H1 (cell line): ENCODE results near the gene CRISPLD2. TPM values are rescaled to one million over a fixed set of nuclear protein-coding genes. Genes with fewer than 3 reads are reported as not detected.
A peak's percentile ranks its signal among the peaks of the same experiment; 100 is the strongest.

ENCODE experiments used
- CTCF ChIA-PET: fragments of 300-600 bp; sonication (Branson Sonifier 250); formaldehyde crosslinking; loops from one replicate; lab custom pipeline; 2021; ENCODE audit not compliant: partially characterized antibody; lab: Charles Lee
- POLR2A ChIA-PET: fragments of 300-600 bp; sonication (Branson Sonifier 250); formaldehyde crosslinking; loops from one replicate; lab custom pipeline; 2021; ENCODE audit warnings: inconsistent platforms; ENCODE audit not compliant: partially characterized antibody; lab: Charles Lee
- DNase-seq, 2 experiments: peaks; one replicate each; pipeline versions ENCODE4 v3.0.0 to v3.0.0-alpha.2; 2010 to 2022; ENCODE audit warnings: low spot score in 2 of 2, low read depth in 1 of 2, mixed read lengths in 1 of 2
- FAIRE-seq: peaks from 2 replicates; lab custom pipeline; 2011; peaks lifted over from hg19 to GRCh38; lab: Jason Lieb, UNC
- H2AFZ ChIP-seq: 2 replicates; pipeline ENCODE4 v1.8.1; 2012; ENCODE audit warnings: low read length, inconsistent platforms
- H2AK5ac ChIP-seq: 2 replicates; pipeline ENCODE4 v1.6.1; 2013; ENCODE audit warnings: low read depth, low read length
- H2BK120ac ChIP-seq: replicated peaks from 2 replicates; pipeline ENCODE3; 2013; ENCODE audit warnings: low read depth, low read length, inconsistent platforms
- H2BK12ac ChIP-seq: 2 replicates; pipeline ENCODE4 v1.6.1; 2013; ENCODE audit warnings: low read depth, low read length
- H2BK15ac ChIP-seq: 2 replicates; pipeline ENCODE4 v1.6.1; 2013; ENCODE audit warnings: low read length
- H2BK20ac ChIP-seq: 2 replicates; pipeline ENCODE4 v1.6.1; 2013; ENCODE audit warnings: low read length
- H2BK5ac ChIP-seq: 2 replicates; pipeline ENCODE4 v1.6.1; 2013; ENCODE audit warnings: low read depth, low read length
- H3K14ac ChIP-seq: 2 replicates; pipeline ENCODE4 v1.6.1; 2013; ENCODE audit warnings: inconsistent platforms; ENCODE audit not compliant: insufficient read length
- H3K18ac ChIP-seq: 2 replicates; pipeline ENCODE4 v1.6.1; 2013; ENCODE audit warnings: low read length; ENCODE audit errors: extremely low read depth
- H3K23ac ChIP-seq: 2 replicates; pipeline ENCODE4 v1.6.1; 2013; ENCODE audit warnings: inconsistent platforms; ENCODE audit not compliant: insufficient read length
- H3K23me2 ChIP-seq: 2 replicates; pipeline ENCODE4 v1.6.1; 2013; ENCODE audit warnings: low read depth, low read length
- H3K27ac ChIP-seq: 2 replicates; pipeline ENCODE4 v1.6.1; 2011; ENCODE audit warnings: low read depth, low read length, inconsistent platforms
- H3K27me3 ChIP-seq, 4 experiments: replicated peaks in 1 of 4; 1 replicate in 1 of 4; 2 replicates in 3 of 4; pipeline versions ENCODE4 v1.6.1 to v1.8.1; 2011 to 2013; ENCODE audit warnings: low read length in 3 of 4, mild to moderate bottlenecking in 3 of 4, inconsistent platforms in 2 of 4, mixed read lengths in 2 of 4, moderate library complexity in 1 of 4; ENCODE audit not compliant: control insufficient read depth in 3 of 4, insufficient read depth in 3 of 4; ENCODE audit errors: extremely low read depth in 1 of 4
- H3K36me3 ChIP-seq, 4 experiments: 2 replicates each; pipeline versions ENCODE4 v1.6.1 to v1.8.1; 2011 to 2013; ENCODE audit warnings: mild to moderate bottlenecking in 4 of 4, low read length in 3 of 4, moderate library complexity in 2 of 4, control low read depth in 1 of 4, inconsistent platforms in 1 of 4; ENCODE audit not compliant: insufficient read depth in 4 of 4, control insufficient read depth in 2 of 4
- H3K4ac ChIP-seq: replicated peaks from 2 replicates; pipeline ENCODE3; 2013; ENCODE audit warnings: low read length, low read depth, mixed read lengths, inconsistent platforms; ENCODE audit not compliant: insufficient read length
- H3K4me1 ChIP-seq, 4 experiments: replicated peaks in 1 of 4; 1 replicate in 1 of 4; 2 replicates in 3 of 4; pipeline versions ENCODE4 v1.6.1 to v1.8.1; 2011 to 2013; ENCODE audit warnings: low read length in 3 of 4, inconsistent platforms in 2 of 4, mixed read lengths in 1 of 4; ENCODE audit not compliant: insufficient read depth in 4 of 4, control insufficient read depth in 3 of 4
- H3K4me2 ChIP-seq, 2 experiments: 2 replicates each; pipeline versions ENCODE4 v1.6.1 to v1.8.1; 2011 to 2013; ENCODE audit warnings: low read depth in 2 of 2, low read length in 2 of 2, control low read depth in 1 of 2, inconsistent platforms in 1 of 2, mild to moderate bottlenecking in 1 of 2; ENCODE audit not compliant: insufficient read depth in 1 of 2
- H3K4me3 ChIP-seq, 4 experiments: fragments of 200-600, 300-600 bp in 1 of 4; sonication (generic), shearing (Covaris generic), sonication (Bioruptor Twin) in 1 of 4; 2 replicates each; pipeline versions ENCODE4 v1.5.1 to v1.8.1; 2011 to 2016; ENCODE audit warnings: low read length in 4 of 4, low read depth in 3 of 4, control low read depth in 2 of 4, inconsistent platforms in 2 of 4, mild to moderate bottlenecking in 2 of 4, mixed read lengths in 1 of 4, moderate library complexity in 1 of 4; ENCODE audit not compliant: insufficient read depth in 2 of 4; ENCODE audit errors: extremely low read depth in 1 of 4
- H3K56ac ChIP-seq: replicated peaks from 2 replicates; pipeline ENCODE3; 2013; ENCODE audit warnings: low read depth, mild to moderate bottlenecking, mixed read lengths, low read length, inconsistent platforms; ENCODE audit not compliant: insufficient read length
- H3K79me1 ChIP-seq: 2 replicates; pipeline ENCODE4 v1.6.1; 2013; ENCODE audit warnings: low read depth, low read length, control low read depth
- H3K79me2 ChIP-seq, 2 experiments: 2 replicates each; pipeline versions ENCODE4 v1.6.1 to v1.8.1; 2012 to 2013; ENCODE audit warnings: low read length in 2 of 2, mild to moderate bottlenecking in 2 of 2, inconsistent platforms in 1 of 2; ENCODE audit not compliant: insufficient read depth in 2 of 2, control insufficient read depth in 1 of 2
- H3K9ac ChIP-seq, 4 experiments: replicated peaks in 1 of 4; 1 replicate in 1 of 4; 2 replicates in 3 of 4; pipeline versions ENCODE4 v1.6.1 to v1.8.1; 2011 to 2013; ENCODE audit warnings: low read depth in 3 of 4, low read length in 3 of 4, control low read depth in 2 of 4, mild to moderate bottlenecking in 2 of 4, moderate library complexity in 2 of 4, inconsistent platforms in 1 of 4; ENCODE audit errors: extremely low read depth in 1 of 4
- H3K9me3 ChIP-seq, 2 experiments: 2 replicates each; pipeline versions ENCODE4 v1.6.1 to v1.8.1; 2012 to 2013; ENCODE audit warnings: mild to moderate bottlenecking in 2 of 2, moderate library complexity in 2 of 2, control low read depth in 1 of 2, inconsistent platforms in 1 of 2, low read depth in 1 of 2, low read length in 1 of 2, mixed read lengths in 1 of 2; ENCODE audit not compliant: insufficient read depth in 2 of 2
- H4K20me1 ChIP-seq, 2 experiments: replicated peaks in 1 of 2; 2 replicates each; pipeline versions ENCODE3 to v1.8.1; 2011 to 2013; ENCODE audit warnings: inconsistent platforms in 2 of 2, low read length in 2 of 2, mild to moderate bottlenecking in 1 of 2; ENCODE audit not compliant: insufficient read depth in 2 of 2, control insufficient read depth in 1 of 2
- H4K5ac ChIP-seq: 2 replicates; pipeline ENCODE4 v1.6.1; 2013; ENCODE audit warnings: low read length, low read depth, mixed read lengths, inconsistent platforms; ENCODE audit not compliant: insufficient read length
- H4K8ac ChIP-seq: 2 replicates; pipeline ENCODE4 v1.8.0; 2013; ENCODE audit warnings: mild to moderate bottlenecking, moderate library complexity, low read length, inconsistent platforms; ENCODE audit not compliant: insufficient read depth; ENCODE audit errors: extremely low read depth
- H4K91ac ChIP-seq: replicated peaks from 2 replicates; pipeline ENCODE3; 2013; ENCODE audit warnings: low read length, mixed read lengths, inconsistent platforms; ENCODE audit not compliant: insufficient read length
- CHD2 ChIP-seq: IDR thresholded peaks from 2 replicates; pipeline ENCODE4 v1.6.1; 2012; ENCODE audit warnings: low read length, improper control_type of control experiment
- CTBP2 ChIP-seq: IDR thresholded peaks from 2 replicates; pipeline ENCODE4 v1.7.0; 2011; ENCODE audit warnings: borderline replicate concordance, mild to moderate bottlenecking, moderate library complexity, mixed read lengths, low read length; ENCODE audit not compliant: insufficient read depth, insufficient read length
- KDM1A ChIP-seq: fragments of 200-600, 300-600 bp; sonication (generic); IDR thresholded peaks from 2 replicates; pipeline ENCODE4 v1.7.1; 2016; ENCODE audit warnings: mild to moderate bottlenecking, low read length, borderline replicate concordance
- KDM4A ChIP-seq: IDR thresholded peaks from one replicate; pipeline ENCODE4 v1.7.1; 2012; ENCODE audit warnings: low read depth, mild to moderate bottlenecking, moderate library complexity, low read length, inconsistent platforms; ENCODE audit not compliant: severe bottlenecking
- NANOG ChIP-seq: IDR thresholded peaks from 2 replicates; pipeline ENCODE4 v1.6.1; 2011; ENCODE audit warnings: low read length, low read depth, mild to moderate bottlenecking, inconsistent platforms; ENCODE audit not compliant: insufficient read depth, poor library complexity, severe bottlenecking
- SAP30 ChIP-seq: fragments of 300-600 bp; sonication (generic); IDR thresholded peaks from 2 replicates; pipeline ENCODE4 v1.7.1; 2012; ENCODE audit warnings: low read length, moderate library complexity, mild to moderate bottlenecking, inconsistent platforms; ENCODE audit not compliant: insufficient read depth, insufficient replicate concordance
- TAF1 ChIP-seq: IDR thresholded peaks from 2 replicates; pipeline ENCODE4 v1.6.1; 2011; ENCODE audit warnings: mild to moderate bottlenecking, low read depth, low read length
- WGBS, 2 experiments: shearing (Covaris generic) in 1 of 2; methylation state at CpG; one replicate each; pipeline versions ENCODE4 v1.1.6 to v1.1.7; 2013 to 2015; ENCODE audit warnings: low lambda C conversion rate in 2 of 2, mixed read lengths in 2 of 2, inconsistent platforms in 1 of 2, low coverage in 1 of 2, missing lambda C conversion rate in 1 of 2; ENCODE audit not compliant: insufficient replicate concordance in 2 of 2, insufficient coverage in 1 of 2, insufficient read length in 1 of 2; ENCODE audit errors: extremely low coverage in 1 of 2, missing lambda C conversion rate in 1 of 2; 5-methylcytosine and 5-hydroxymethylcytosine counted together
- polyA plus RNA-seq, 7 experiments: library from polyadenylated mRNA; depleted of rRNA in 3 of 7; stranded (reverse) in 5 of 7; unstranded in 2 of 7; fragments of >200 nt in 5 of 7; fragments of 200-250 nt in 2 of 7; gene quantifications; 1 replicate in 5 of 7; 2 replicates in 1 of 7; 4 replicates in 1 of 7; pipeline versions ENCODE4 v1.2.1 to v1.2.3, GENCODE V29; 2011 to 2013; ENCODE audit warnings: missing spikeins in 2 of 7, mixed read lengths in 2 of 7
- total RNA-seq: library from RNA; stranded (reverse); fragmentation: NEBNext Ultra II Directional; extraction: Animal tissue kit (Norgen Biotek cat#: 25700); gene quantifications from 2 replicates; pipeline ENCODE4 v1.2.1, GENCODE V29; 2021

CRISPLD2 gene
- total and polyA plus RNA-seq, 2 of the 8 experiments (the other 6 are each of a cell fraction or from before 2014, with no cell fraction given): 2.7 to 5.1 TPM

DNA sequence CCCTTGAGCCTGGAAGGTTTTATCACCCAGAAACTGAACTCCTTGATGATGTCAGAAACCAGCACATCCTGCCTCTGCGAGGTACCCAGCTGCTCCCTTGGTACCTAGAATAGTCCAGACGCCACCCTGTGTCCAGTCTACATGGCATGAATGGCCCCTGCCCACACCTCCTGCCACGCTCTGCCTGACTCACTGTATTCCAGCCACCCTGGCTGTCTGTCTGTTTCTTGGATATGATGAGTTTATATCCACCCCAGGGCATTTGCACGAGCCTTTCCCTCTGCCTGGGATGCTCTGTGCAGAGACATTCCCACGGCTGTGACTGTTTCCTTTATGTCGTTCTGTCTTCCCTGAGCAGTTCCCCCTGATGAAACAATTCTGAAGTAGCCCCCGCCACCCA lies 68.7 kb downstream of the CRISPLD2 start:
- H4K8ac ChIP-seq: no peak overlapping the region
- no peak for DNase-seq
- H3K18ac ChIP-seq: no peak overlapping the region
- H2BK15ac ChIP-seq: no peak overlapping the region
- H3K14ac ChIP-seq: no peak overlapping the region
- 83% methylated on average over 7 of the region's 7 CpGs; no CpG with 5 or more reads in 1 of the 2 experiments for WGBS, 2 experiments
- no peak overlapping the region for H2AFZ ChIP-seq
- H4K5ac ChIP-seq: no peak overlapping the region
- no peak overlapping the region for H3K27ac ChIP-seq
- no peak for FAIRE-seq
- ChIA-PET CTCF (interaction anchor here (2.8 kb wide), 1 partner anchor 64 kb away, joined by 9 read pairs; no protein-coding TSS in a partner anchor), POLR2A (no interaction called here)
- no peaks in the 10 kb centered on the region for H3K27me3 ChIP-seq
- no peaks in the 10 kb centered on the region for H3K79me2 ChIP-seq
- H3K36me3 ChIP-seq: no peaks in the 10 kb centered on the region
- no peak overlapping the region for H3K56ac ChIP-seq
- H3K4me1 ChIP-seq: peaks cover 7 to 17% (median 12%) of the 10 kb centered on the region in 4 experiments
- no peak overlapping the region for H3K4me3 ChIP-seq
- H3K4ac ChIP-seq: no peak overlapping the region
- H3K4me2 ChIP-seq: no peak overlapping the region
- H2BK20ac ChIP-seq: no peak overlapping the region
- no peaks in the 10 kb centered on the region for H4K20me1 ChIP-seq
- no peak overlapping the region for H2BK12ac ChIP-seq
- H2BK120ac ChIP-seq: no peak overlapping the region
- no peaks in the 10 kb centered on the region for H3K23me2 ChIP-seq
- H3K9me3 ChIP-seq: no peaks in the 10 kb centered on the region
- no peak overlapping the region for H2AK5ac ChIP-seq
- no peaks in the 10 kb centered on the region for H3K79me1 ChIP-seq
- H3K9ac ChIP-seq: no peak overlapping the region
- no peak overlapping the region for H3K23ac ChIP-seq
- TF ChIP-seq KDM4A (no peak), KDM1A (peak; percentile 30; the same call in 1 of the 2 replicates), NANOG (no peak), TAF1 (no peak), CHD2 (no peak), SAP30 (no peak), CTBP2 (no peak)
- no peak overlapping the region for H2BK5ac ChIP-seq
- H4K91ac ChIP-seq: no peak overlapping the region
